Right atrium auricular region (tissue), 2 donors: Measurements from ENCODE around the gene PFKFB3. TPM values are rescaled to one million over a fixed set of nuclear protein-coding genes. Genes with fewer than 3 reads are reported as not detected.

Source experiments
- DNase-seq: peaks from one replicate; pipeline ENCODE4 v3.0.0-alpha.2; 2019; ENCODE audit warnings: low spot score
- H3K27ac ChIP-seq, 2 donors: fragments of 200-600 bp; sonication (generic); 1 replicate in 1 of 2; 2 replicates in 1 of 2; pipeline ENCODE4 v1.5.1; 2016 to 2019
- H3K27me3 ChIP-seq, 2 donors: fragments of 200-600 bp; sonication (generic); one replicate each; pipeline versions ENCODE4 v1.5.1 to v1.6.0; 2017 to 2019
- H3K36me3 ChIP-seq: fragments of 200-600 bp; sonication (generic); one replicate; pipeline ENCODE4 v1.5.1; 2016
- H3K4me1 ChIP-seq, 2 donors: fragments of 200-600 bp; sonication (generic); one replicate each; pipeline versions ENCODE4 v1.5.1 to v1.6.0; 2017 to 2019
- H3K4me3 ChIP-seq, 2 donors: fragments of 200-600 bp; sonication (generic); 1 replicate in 1 of 2; 2 replicates in 1 of 2; pipeline ENCODE4 v1.5.1; 2017 to 2019; ENCODE audit warnings: mild to moderate bottlenecking in 1 of 2, moderate library complexity in 1 of 2
- H3K9me3 ChIP-seq, 2 donors: fragments of 200-600 bp; sonication (generic); one replicate each; pipeline ENCODE4 v1.5.1; 2019
- total RNA-seq, 2 donors: library from RNA; depleted of rRNA; stranded (reverse); fragments of >200 nt; gene quantifications; one replicate each; pipeline ENCODE4 v1.1.0, GENCODE V29; 2016
- TF ChIP-seq, protein P1 (sequence below), 2 donors: fragments of 200-600 bp; sonication (generic); IDR thresholded peaks; one replicate each; pipeline ENCODE4 v1.5.1; 2019; ENCODE audit warnings: antibody characterized with exemption in 2 of 2

Gene PFKFB3
- total RNA-seq, 2 donors from 2014 or later = 9.4 to 16.5 TPM

DNA sequence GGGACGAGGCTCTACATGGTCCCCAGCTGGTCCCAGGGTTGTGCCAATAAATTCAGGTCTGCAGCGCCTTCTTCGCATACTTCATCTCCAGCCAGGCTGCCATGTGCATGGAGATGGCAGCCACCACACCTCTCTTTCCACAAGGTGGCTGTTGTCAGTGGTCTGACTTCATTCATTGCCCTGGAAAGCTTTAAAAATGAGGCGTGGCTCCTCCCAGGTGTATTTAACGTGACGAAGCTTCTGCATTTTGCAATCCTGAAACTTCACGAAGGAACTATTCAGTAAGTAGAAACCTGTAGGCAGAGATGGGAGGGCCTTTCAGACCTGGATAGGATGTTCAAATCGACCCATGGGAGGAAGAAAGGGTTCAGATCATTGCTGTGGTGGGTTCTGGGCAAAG lies 53.7 kb downstream of the PFKFB3 start:
- no peak overlapping the region for H3K27ac ChIP-seq
- H3K4me3 ChIP-seq = no peak overlapping the region
- no peaks in the 10 kb centered on the region for H3K4me1 ChIP-seq
- TF ChIP-seq, protein P1, sequence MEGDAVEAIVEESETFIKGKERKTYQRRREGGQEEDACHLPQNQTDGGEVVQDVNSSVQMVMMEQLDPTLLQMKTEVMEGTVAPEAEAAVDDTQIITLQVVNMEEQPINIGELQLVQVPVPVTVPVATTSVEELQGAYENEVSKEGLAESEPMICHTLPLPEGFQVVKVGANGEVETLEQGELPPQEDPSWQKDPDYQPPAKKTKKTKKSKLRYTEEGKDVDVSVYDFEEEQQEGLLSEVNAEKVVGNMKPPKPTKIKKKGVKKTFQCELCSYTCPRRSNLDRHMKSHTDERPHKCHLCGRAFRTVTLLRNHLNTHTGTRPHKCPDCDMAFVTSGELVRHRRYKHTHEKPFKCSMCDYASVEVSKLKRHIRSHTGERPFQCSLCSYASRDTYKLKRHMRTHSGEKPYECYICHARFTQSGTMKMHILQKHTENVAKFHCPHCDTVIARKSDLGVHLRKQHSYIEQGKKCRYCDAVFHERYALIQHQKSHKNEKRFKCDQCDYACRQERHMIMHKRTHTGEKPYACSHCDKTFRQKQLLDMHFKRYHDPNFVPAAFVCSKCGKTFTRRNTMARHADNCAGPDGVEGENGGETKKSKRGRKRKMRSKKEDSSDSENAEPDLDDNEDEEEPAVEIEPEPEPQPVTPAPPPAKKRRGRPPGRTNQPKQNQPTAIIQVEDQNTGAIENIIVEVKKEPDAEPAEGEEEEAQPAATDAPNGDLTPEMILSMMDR (IDR thresholded peaks at IDR 0.05) = no peak
- H3K36me3 ChIP-seq = no peaks in the 10 kb centered on the region
- H3K9me3 ChIP-seq = no peaks in the 10 kb centered on the region
- DNase-seq = no peak
- H3K27me3 ChIP-seq = no peaks in the 10 kb centered on the region

DNA sequence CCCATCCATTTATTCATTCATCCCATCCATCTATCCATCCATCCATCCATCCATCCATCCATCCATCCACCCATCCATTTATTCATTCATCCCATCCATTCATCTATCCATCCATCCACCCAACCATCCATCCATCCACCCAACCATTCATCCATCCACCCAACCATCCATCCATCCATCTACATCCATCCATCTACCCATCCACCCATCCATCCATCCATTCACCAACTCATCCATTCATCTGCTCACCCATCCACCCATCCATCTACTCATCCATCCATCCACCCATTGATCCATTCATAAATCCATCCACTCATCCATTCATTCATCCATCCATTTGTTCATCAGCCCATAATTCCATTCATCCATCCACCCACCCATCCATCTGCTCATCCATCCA lies 56.4 kb downstream of the PFKFB3 start:
- no peak for DNase-seq
- no peak overlapping the region for H3K27ac ChIP-seq
- no peak overlapping the region for H3K4me3 ChIP-seq
- no peaks in the 10 kb centered on the region for H3K27me3 ChIP-seq
- H3K36me3 ChIP-seq = no peaks in the 10 kb centered on the region
- TF ChIP-seq, protein P1 (IDR thresholded peaks at IDR 0.05) = no peak
- H3K9me3 ChIP-seq = no peaks in the 10 kb centered on the region
- H3K4me1 ChIP-seq = no peaks in the 10 kb centered on the region

DNA sequence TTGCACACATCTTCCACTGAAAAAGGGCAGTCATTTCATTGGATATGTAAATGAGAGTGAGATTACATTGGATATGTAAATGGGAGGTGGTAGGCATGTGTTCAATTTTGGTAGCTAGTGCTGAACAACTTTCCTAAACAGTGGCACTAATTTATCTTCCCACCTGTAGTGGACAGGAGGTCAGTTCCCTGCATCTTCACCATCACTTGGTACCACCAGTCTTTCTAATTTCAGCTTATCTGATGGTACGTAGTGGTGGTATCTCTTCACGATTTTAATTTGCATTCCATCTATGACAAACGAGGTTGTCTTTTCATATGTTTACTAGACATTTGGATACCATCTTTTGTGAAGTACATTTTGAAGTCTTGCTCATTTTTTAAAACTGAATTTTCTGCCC lies 58.1 kb downstream of the PFKFB3 start:
- no peak overlapping the region for H3K27ac ChIP-seq

DNA sequence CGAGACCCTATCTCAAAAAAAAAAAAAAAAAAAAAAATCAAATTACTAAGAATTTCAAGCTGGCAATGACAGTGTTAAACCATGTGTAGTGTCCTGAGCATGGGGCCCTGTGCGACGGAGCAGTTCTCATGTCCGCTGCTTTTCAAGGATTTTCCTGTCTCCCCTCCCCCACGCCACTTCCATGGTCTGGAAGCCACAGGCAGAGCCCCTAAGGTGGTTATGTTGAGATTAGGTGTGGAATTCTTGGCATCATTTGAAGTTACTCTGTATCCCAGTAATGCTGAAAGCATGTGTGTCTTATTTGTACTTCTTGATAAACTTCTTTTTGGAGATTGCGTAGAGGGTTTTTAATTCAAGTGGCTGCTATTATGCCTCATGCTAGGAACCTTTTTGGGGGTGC lies 65.2 kb downstream of the PFKFB3 start:
- Histone ChIP-seq H3K36me3 (no peaks in the 10 kb centered on the region), H3K27ac (no peak overlapping the region), H3K9me3 (no peaks in the 10 kb centered on the region), H3K27me3 (no peaks in the 10 kb centered on the region), H3K4me3 (no peak overlapping the region), H3K4me1 (no peaks in the 10 kb centered on the region)
- DNase-seq = no peak
- TF ChIP-seq, protein P1 (IDR thresholded peaks at IDR 0.05) = no peak

More for the DNA sequence above, 58.1 kb downstream of the PFKFB3 start:
- H3K9me3 ChIP-seq = no peaks in the 10 kb centered on the region
- TF ChIP-seq, protein P1 (IDR thresholded peaks at IDR 0.05) = no peak
- H3K4me1 ChIP-seq = no peaks in the 10 kb centered on the region
- H3K4me3 ChIP-seq = no peak overlapping the region
- no peak for DNase-seq
- H3K27me3 ChIP-seq = no peaks in the 10 kb centered on the region
- no peaks in the 10 kb centered on the region for H3K36me3 ChIP-seq

DNA sequence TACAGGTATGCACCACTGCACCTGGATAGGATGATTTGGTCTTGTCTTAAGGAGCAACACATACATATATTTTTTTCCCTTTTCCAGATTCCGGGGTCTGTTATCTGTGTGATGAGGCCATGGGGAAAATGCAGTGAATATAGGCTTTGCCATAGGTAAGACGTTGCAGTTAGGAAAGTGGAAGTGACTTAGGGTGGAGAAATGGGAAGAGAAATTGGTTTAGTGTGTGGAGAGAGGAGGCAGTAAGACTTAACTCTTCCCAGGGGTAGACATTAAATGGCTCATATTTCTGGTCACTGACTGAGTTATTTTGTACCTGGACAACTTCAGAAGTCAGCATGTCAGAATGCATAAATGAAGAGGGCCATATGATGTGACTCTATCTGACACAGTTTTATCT lies 66.7 kb downstream of the PFKFB3 start:
- TF ChIP-seq, protein P1 (IDR thresholded peaks at IDR 0.05) = no peak
- H3K27ac ChIP-seq = no peak overlapping the region
- no peaks in the 10 kb centered on the region for H3K4me1 ChIP-seq
- H3K27me3 ChIP-seq = no peaks in the 10 kb centered on the region
- H3K9me3 ChIP-seq = no peaks in the 10 kb centered on the region
- no peak overlapping the region for H3K4me3 ChIP-seq
- no peak for DNase-seq
- no peaks in the 10 kb centered on the region for H3K36me3 ChIP-seq
